Ascending aorta (tissue), 2 donors: ENCODE measurements around the gene ITGAL. TPM values are rescaled to one million over a fixed set of nuclear protein-coding genes. Genes with fewer than 3 reads are reported as not detected.

ENCODE experiments used
- DNase-seq, 2 donors: peaks; one replicate each; pipeline ENCODE4 v3.0.0-alpha.2; 2019; ENCODE audit warnings: low spot score in 2 of 2
- H3K27ac ChIP-seq, 2 donors: fragments of 200-600 bp; sonication (generic); one replicate each; pipeline ENCODE4 v1.5.1; 2016 to 2017; ENCODE audit warnings: mild to moderate bottlenecking in 1 of 2
- H3K27me3 ChIP-seq: fragments of 200-600 bp; sonication (generic); one replicate; pipeline ENCODE4 v1.5.1; 2017
- H3K36me3 ChIP-seq, 2 donors: fragments of 200-600 bp; sonication (generic); one replicate each; pipeline ENCODE4 v1.5.1; 2016
- H3K4me1 ChIP-seq, 2 donors: fragments of 200-600 bp; sonication (generic); one replicate each; pipeline ENCODE4 v1.5.1; 2016 to 2017; ENCODE audit warnings: mild to moderate bottlenecking in 1 of 2
- H3K4me3 ChIP-seq, 2 donors: fragments of 200-600 bp; sonication (generic); one replicate each; pipeline ENCODE4 v1.5.1; 2016 to 2017; ENCODE audit warnings: mild to moderate bottlenecking in 1 of 2
- H3K9me3 ChIP-seq, 2 donors: fragments of 200-600 bp; sonication (generic); one replicate each; pipeline ENCODE4 v1.5.1; 2016
- CTCF ChIP-seq, 3 experiments: fragments of 200-600 bp in 2 of 3; fragments of 450-650 bp in 1 of 3; sonication (generic) in 2 of 3; IDR thresholded peaks; one replicate each; pipeline ENCODE4 v1.5.1; 2016 to 2019; ENCODE audit warnings: antibody characterized with exemption in 3 of 3, mild to moderate bottlenecking in 1 of 3, moderate library complexity in 1 of 3
- intact Hi-C: fragments of 100-400 bp; cut with DNase I; formaldehyde crosslinking; loops from one replicate; pipeline ENCODE4 v1.15.1; 2023
- total RNA-seq: library from RNA; depleted of rRNA; stranded (reverse); fragments of >200 nt; gene quantifications from one replicate; pipeline ENCODE4 v1.1.0, GENCODE V29; 2016

Gene ITGAL
- total RNA-seq, 1 donor from 2014 or later, result 0.11 TPM

- peak; percentile 14 to 31 (median 28) for TF ChIP-seq CTCF (IDR thresholded peaks at IDR 0.05)
- intact Hi-C loops, result loop anchor here (1.0 to 5.0 kb wide), 10 partner anchors 32 to 172 kb away; partner anchors contain the start of genes CD2BP2, DCTPP1, FBRS and SEPHS2
- peaks cover 0 to 6% of the 10 kb centered on the region in 2 donors for H3K4me1 ChIP-seq
Observed at GRCh38 chr16:30526823-30527634, 54.5 kb downstream of the ITGAL start.

GRCh38 chr16:30527635-30528178 is 55.2 kb downstream of the ITGAL start:
- peak overlapping the region; percentile 93 to 96 for H3K27ac ChIP-seq
- peaks cover 24% of the 10 kb centered on the region in 2 donors for H3K36me3 ChIP-seq
- intact Hi-C loops, result loop anchor here (1.0 to 5.0 kb wide), 9 partner anchors 31 to 171 kb away; partner anchors contain the start of genes CD2BP2, FBRS, SEPHS2 and SRCAP
- H3K4me1 ChIP-seq, result peaks cover 0 to 6% of the 10 kb centered on the region in 2 donors
- H3K9me3 ChIP-seq, result no peaks in the 10 kb centered on the region
- no peak for TF ChIP-seq CTCF (IDR thresholded peaks at IDR 0.05)
- no peak for DNase-seq
- H3K27me3 ChIP-seq, result no peaks in the 10 kb centered on the region
- H3K4me3 ChIP-seq, result peak overlapping the region; percentile 14 to 86

More at GRCh38 chr16:30526823-30527634, 54.5 kb downstream of the ITGAL start:
- H3K4me3 ChIP-seq, result peak overlapping the region; percentile 86 to 92
- peak overlapping the region; percentile 93 to 96 for H3K27ac ChIP-seq
- no peaks in the 10 kb centered on the region for H3K27me3 ChIP-seq
- H3K36me3 ChIP-seq, result peaks cover 17% of the 10 kb centered on the region in 2 donors
- peak; percentile 90 to 99 for DNase-seq
- H3K9me3 ChIP-seq, result no peaks in the 10 kb centered on the region

GRCh38 chr16:30528799-30529457 is 56.4 kb downstream of the ITGAL start:
- Histone ChIP-seq H3K4me1 (peaks cover 6 to 12% of the 10 kb centered on the region in 2 donors), H3K9me3 (no peaks in the 10 kb centered on the region), H3K27me3 (no peaks in the 10 kb centered on the region), H3K4me3 (no peak overlapping the region), H3K36me3 (peaks cover 26 to 28% of the 10 kb centered on the region in 2 donors), H3K27ac (no peak overlapping the region)
- intact Hi-C loops, result loop anchor here (5.0 kb wide), 1 partner anchor 172 kb away; the partner anchor contains the start of gene CD2BP2
- DNase-seq, result no peak
- no peak for TF ChIP-seq CTCF (IDR thresholded peaks at IDR 0.05)

- Histone ChIP-seq H3K9me3 (no peaks in the 10 kb centered on the region), H3K27ac (no peak overlapping the region), H3K36me3 (peaks cover 18 to 19% of the 10 kb centered on the region in 2 donors), H3K4me1 (peaks cover 11 to 12% of the 10 kb centered on the region in 2 donors), H3K27me3 (no peaks in the 10 kb centered on the region), H3K4me3 (no peak overlapping the region)
- TF ChIP-seq CTCF (IDR thresholded peaks at IDR 0.05), result no peak
- DNase-seq, result no peak
- intact Hi-C loops, result loop anchor here (5.0 kb wide), 1 partner anchor 102 kb away; no protein-coding TSS in a partner anchor
Observed at GRCh38 chr16:30530163-30531037, 57.9 kb downstream of the ITGAL start.
